H1 (cell line): ENCODE data around the gene MANSC1.

Source experiments
- EP300 ChIP-seq, 2 experiments: IDR thresholded peaks; 1 replicate in 1 of 2; 2 replicates in 1 of 2; pipeline ENCODE4 v1.6.1; 2011 to 2012; ENCODE audit warnings: low read depth in 2 of 2, low read length in 2 of 2, mild to moderate bottlenecking in 2 of 2, borderline replicate concordance in 1 of 2, inconsistent platforms in 1 of 2, moderate library complexity in 1 of 2
- FOSL1 ChIP-seq: IDR thresholded peaks from 2 replicates; pipeline ENCODE4 v1.6.1; 2011; ENCODE audit warnings: mild to moderate bottlenecking, low read depth, low read length, moderate library complexity; ENCODE audit not compliant: insufficient read depth
- KDM1A ChIP-seq: fragments of 200-600, 300-600 bp; sonication (generic); IDR thresholded peaks from 2 replicates; pipeline ENCODE4 v1.7.1; 2016; ENCODE audit warnings: mild to moderate bottlenecking, low read length, borderline replicate concordance
- POLR2A ChIP-seq, 2 experiments: IDR thresholded peaks; 1 replicate in 1 of 2; 2 replicates in 1 of 2; pipeline ENCODE4 v1.6.1; 2011; ENCODE audit warnings: low read depth in 2 of 2, low read length in 2 of 2, mild to moderate bottlenecking in 2 of 2; ENCODE audit errors: control extremely low read depth in 1 of 2
- SP1 ChIP-seq: IDR thresholded peaks from 2 replicates; pipeline ENCODE4 v1.6.1; 2011; ENCODE audit warnings: low read depth, low read length
- TBP ChIP-seq: IDR thresholded peaks from 2 replicates; pipeline ENCODE4 v1.6.1; 2011; ENCODE audit warnings: low read depth, low read length, improper control_type of control experiment
- ZNF274 ChIP-seq: IDR thresholded peaks from 2 replicates; pipeline ENCODE4 v1.7.0; 2012; ENCODE audit warnings: low read length, borderline replicate concordance; ENCODE audit errors: extremely low read depth
- TF ChIP-seq, protein P1 (sequence below), 3 experiments: IDR thresholded peaks; 1 replicate in 2 of 3; 2 replicates in 1 of 3; pipeline versions ENCODE4 v1.5.1 to v1.6.1; 2011; ENCODE audit warnings: low read length in 3 of 3, mild to moderate bottlenecking in 3 of 3, inconsistent platforms in 2 of 3, low read depth in 1 of 3, moderate library complexity in 1 of 3; ENCODE audit not compliant: insufficient read depth in 1 of 3; ENCODE audit errors: control extremely low read depth in 1 of 3
- TF ChIP-seq, protein P2 (sequence below): IDR thresholded peaks from 2 replicates; pipeline ENCODE4 v1.6.1; 2012; ENCODE audit warnings: low read length, inconsistent platforms

DNA sequence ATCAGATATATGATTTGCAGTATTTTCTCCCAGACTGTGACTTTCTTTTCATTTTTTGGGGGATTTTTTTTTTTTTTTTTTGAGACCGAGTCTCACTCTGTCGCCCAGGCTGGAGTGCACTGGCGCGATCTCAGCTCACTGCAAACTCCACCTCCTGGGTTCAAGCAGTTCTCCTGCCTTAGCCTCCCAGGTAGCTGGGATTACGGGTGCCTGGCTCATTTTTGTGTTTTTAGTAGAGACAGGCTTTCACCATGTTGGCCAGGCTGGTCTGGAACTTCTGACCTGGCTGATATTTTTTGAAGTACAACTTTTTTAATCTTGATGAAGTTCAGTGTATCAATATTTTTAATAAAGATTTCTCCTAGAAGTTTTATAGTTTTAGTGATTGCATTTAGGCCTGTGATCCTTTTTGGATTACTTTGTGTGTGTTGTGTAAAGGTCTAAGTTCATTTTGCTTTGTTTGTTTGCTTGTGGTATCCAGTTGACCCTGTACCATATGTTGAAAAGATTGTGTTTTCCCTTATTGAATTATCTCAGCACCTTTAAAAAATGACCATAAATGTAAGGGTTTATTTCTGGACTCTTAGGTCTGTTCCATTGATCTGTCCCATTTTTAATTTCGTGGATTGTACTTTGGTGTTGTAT lies 31.0 kb upstream of the MANSC1 start:
- TF ChIP-seq ZNF274 (no peak), POLR2A (IDR thresholded peaks at IDR 0.05; ENCODE audit: control extremely low read depth in 1 of 2, low read depth in 2 of 2, low read length in 2 of 2) (no peak), FOSL1 (no peak), SP1 (no peak), EP300 (IDR thresholded peaks at IDR 0.05; ENCODE audit: borderline replicate concordance in 1 of 2, low read depth in 2 of 2, low read length in 2 of 2) (no peak), KDM1A (no peak), TBP (no peak)
- TF ChIP-seq, protein P1, sequence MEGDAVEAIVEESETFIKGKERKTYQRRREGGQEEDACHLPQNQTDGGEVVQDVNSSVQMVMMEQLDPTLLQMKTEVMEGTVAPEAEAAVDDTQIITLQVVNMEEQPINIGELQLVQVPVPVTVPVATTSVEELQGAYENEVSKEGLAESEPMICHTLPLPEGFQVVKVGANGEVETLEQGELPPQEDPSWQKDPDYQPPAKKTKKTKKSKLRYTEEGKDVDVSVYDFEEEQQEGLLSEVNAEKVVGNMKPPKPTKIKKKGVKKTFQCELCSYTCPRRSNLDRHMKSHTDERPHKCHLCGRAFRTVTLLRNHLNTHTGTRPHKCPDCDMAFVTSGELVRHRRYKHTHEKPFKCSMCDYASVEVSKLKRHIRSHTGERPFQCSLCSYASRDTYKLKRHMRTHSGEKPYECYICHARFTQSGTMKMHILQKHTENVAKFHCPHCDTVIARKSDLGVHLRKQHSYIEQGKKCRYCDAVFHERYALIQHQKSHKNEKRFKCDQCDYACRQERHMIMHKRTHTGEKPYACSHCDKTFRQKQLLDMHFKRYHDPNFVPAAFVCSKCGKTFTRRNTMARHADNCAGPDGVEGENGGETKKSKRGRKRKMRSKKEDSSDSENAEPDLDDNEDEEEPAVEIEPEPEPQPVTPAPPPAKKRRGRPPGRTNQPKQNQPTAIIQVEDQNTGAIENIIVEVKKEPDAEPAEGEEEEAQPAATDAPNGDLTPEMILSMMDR (IDR thresholded peaks at IDR 0.05; ENCODE audit: control extremely low read depth in 1 of 3, insufficient read depth in 1 of 3, low read depth in 1 of 3, low read length in 3 of 3): no peak
- TF ChIP-seq, protein P2, sequence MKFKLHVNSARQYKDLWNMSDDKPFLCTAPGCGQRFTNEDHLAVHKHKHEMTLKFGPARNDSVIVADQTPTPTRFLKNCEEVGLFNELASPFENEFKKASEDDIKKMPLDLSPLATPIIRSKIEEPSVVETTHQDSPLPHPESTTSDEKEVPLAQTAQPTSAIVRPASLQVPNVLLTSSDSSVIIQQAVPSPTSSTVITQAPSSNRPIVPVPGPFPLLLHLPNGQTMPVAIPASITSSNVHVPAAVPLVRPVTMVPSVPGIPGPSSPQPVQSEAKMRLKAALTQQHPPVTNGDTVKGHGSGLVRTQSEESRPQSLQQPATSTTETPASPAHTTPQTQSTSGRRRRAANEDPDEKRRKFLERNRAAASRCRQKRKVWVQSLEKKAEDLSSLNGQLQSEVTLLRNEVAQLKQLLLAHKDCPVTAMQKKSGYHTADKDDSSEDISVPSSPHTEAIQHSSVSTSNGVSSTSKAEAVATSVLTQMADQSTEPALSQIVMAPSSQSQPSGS: no peak
